HEK293T (cell line): Measurements from ENCODE around the gene FLNB.

Experiments used
- BHLHE40 ChIP-seq: fragments of 450-650 bp; IDR thresholded peaks from 2 replicates; pipeline ENCODE4 v1.6.1; 2016; ENCODE audit warnings: mild to moderate bottlenecking, moderate library complexity, borderline replicate concordance
- CTBP1 ChIP-seq: fragments of 450-650 bp; IDR thresholded peaks from 2 replicates; pipeline ENCODE4 v1.6.1; 2016; ENCODE audit warnings: borderline replicate concordance
- FOXA1 ChIP-seq: fragments of 450-650 bp; IDR thresholded peaks from 2 replicates; pipeline ENCODE4 v1.6.1; 2016; ENCODE audit warnings: mild to moderate bottlenecking
- FOXK2 ChIP-seq: fragments of 450-650 bp; IDR thresholded peaks from 2 replicates; pipeline ENCODE4 v1.6.1; 2016; ENCODE audit warnings: mild to moderate bottlenecking
- FOXM1 ChIP-seq: fragments of 450-650 bp; IDR thresholded peaks from 2 replicates; pipeline ENCODE4 v1.6.1; 2017; ENCODE audit warnings: mild to moderate bottlenecking, borderline replicate concordance
- HDGF ChIP-seq: fragments of 450-650 bp; IDR thresholded peaks from 2 replicates; pipeline ENCODE4 v1.6.1; 2017; ENCODE audit warnings: antibody characterized with exemption, borderline replicate concordance
- L3MBTL2 ChIP-seq: fragments of 450-650 bp; conservative IDR thresholded peaks from 2 replicates; pipeline ENCODE4 v1.6.1; 2016; ENCODE audit warnings: mild to moderate bottlenecking
- NFRKB ChIP-seq: fragments of 450-650 bp; IDR thresholded peaks from 2 replicates; pipeline ENCODE4 v1.6.1; 2016; ENCODE audit warnings: mild to moderate bottlenecking, moderate library complexity
- SP1 ChIP-seq: fragments of 450-650 bp; IDR thresholded peaks from 2 replicates; pipeline ENCODE4 v1.6.1; 2017
- SUZ12 ChIP-seq: fragments of 450-650 bp; IDR thresholded peaks from 2 replicates; pipeline ENCODE4 v1.6.1; 2016; ENCODE audit warnings: mild to moderate bottlenecking
- TF ChIP-seq, protein P1 (sequence below): fragments of 450-650 bp; IDR thresholded peaks from 2 replicates; pipeline ENCODE4 v1.6.1; 2016

DNA sequence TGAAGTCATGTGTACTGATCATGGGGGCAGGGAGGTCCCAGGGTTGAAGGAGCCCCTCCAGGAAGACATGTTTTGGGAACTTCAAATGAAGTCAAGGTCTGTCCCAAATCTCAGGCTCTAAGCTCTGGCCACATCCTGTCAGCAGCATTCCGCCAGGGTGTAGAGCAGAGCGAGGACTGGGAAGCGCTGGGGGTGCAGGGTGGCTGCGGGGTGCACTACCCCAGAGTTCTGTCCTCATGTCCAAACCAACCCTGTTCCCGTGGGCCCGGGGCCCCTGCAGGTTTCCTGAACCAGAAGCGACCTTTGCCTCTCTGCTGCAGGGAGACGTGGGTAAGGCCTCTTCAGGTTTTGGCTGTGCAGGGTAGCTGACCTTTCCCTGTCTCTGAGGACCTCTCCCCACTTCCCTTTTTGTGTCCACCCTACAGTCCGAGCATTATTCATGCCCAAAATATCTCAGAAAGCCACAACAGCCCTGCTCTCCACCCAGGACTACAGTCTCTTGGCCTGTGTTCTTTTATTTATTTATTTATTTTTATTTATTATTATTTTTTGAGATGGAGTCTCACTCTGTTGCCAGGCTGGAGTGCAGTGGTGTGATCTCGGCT is 26.6 kb upstream of the FLNB start:
- TF ChIP-seq SUZ12 = no peak
- no peak for TF ChIP-seq BHLHE40
- TF ChIP-seq FOXM1 = no peak
- no peak for TF ChIP-seq FOXK2
- no peak for TF ChIP-seq FOXA1
- no peak for TF ChIP-seq L3MBTL2
- TF ChIP-seq SP1 = no peak
- TF ChIP-seq, protein P1, sequence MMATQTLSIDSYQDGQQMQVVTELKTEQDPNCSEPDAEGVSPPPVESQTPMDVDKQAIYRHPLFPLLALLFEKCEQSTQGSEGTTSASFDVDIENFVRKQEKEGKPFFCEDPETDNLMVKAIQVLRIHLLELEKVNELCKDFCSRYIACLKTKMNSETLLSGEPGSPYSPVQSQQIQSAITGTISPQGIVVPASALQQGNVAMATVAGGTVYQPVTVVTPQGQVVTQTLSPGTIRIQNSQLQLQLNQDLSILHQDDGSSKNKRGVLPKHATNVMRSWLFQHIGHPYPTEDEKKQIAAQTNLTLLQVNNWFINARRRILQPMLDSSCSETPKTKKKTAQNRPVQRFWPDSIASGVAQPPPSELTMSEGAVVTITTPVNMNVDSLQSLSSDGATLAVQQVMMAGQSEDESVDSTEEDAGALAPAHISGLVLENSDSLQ = no peak
- no peak for TF ChIP-seq CTBP1
- no peak for TF ChIP-seq NFRKB
- no peak for TF ChIP-seq HDGF
